Dedifferentiated amniotic fluid mesenchymal stem cell (primary cell): ENCODE data around the gene SPOCD1.

Experiments used
- DNase-seq: peaks from one replicate; pipeline ENCODE4 v3.0.0-alpha.2; 2016; ENCODE audit errors: extremely low spot score

Gene SPOCD1

GRCh38 chr1:31815752-31816500 lies at the start of gene SPOCD1:
Gene SPOCD1, minus strand, starts transcription at chr1:31816022. Its CDS starts 689 bp downstream, at chr1:31815333.
- DNase-seq: peak; percentile 70

- DNase-seq: no peak
Measured at GRCh38 chr1:31862071-31862470, 46.2 kb upstream of the SPOCD1 start.

- DNase-seq: no peak
Measured at GRCh38 chr1:31861346-31861745, 45.5 kb upstream of the SPOCD1 start.

GRCh38 chr1:31860581-31860980 lies 44.8 kb upstream of the SPOCD1 start:
- DNase-seq: no peak

- DNase-seq: no peak
Measured at GRCh38 chr1:31859719-31860118, 43.9 kb upstream of the SPOCD1 start.

DNA sequence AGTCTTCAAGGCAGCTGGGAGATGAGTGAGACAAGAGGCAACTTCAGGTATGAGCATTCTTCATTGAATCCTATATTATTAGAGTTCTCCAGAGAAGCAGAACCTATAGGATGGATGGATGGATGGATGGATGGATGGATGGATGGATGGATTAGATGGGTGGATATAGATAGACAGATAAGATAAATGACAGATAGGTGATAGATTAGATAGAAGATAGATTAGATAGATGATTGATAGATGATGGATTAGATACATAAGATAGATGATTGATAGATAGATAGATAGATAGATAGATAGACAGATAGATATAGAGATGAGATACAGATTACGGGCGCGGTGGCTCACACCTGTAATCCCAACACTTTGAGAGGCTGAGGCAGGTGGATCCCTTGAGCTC lies 43.2 kb upstream of the SPOCD1 start:
- DNase-seq: no peak

- DNase-seq: no peak
Measured at GRCh38 chr1:31857863-31858262, 42.0 kb upstream of the SPOCD1 start.

- DNase-seq: no peak
Measured at GRCh38 chr1:31856140-31856539, 40.3 kb upstream of the SPOCD1 start.

DNA sequence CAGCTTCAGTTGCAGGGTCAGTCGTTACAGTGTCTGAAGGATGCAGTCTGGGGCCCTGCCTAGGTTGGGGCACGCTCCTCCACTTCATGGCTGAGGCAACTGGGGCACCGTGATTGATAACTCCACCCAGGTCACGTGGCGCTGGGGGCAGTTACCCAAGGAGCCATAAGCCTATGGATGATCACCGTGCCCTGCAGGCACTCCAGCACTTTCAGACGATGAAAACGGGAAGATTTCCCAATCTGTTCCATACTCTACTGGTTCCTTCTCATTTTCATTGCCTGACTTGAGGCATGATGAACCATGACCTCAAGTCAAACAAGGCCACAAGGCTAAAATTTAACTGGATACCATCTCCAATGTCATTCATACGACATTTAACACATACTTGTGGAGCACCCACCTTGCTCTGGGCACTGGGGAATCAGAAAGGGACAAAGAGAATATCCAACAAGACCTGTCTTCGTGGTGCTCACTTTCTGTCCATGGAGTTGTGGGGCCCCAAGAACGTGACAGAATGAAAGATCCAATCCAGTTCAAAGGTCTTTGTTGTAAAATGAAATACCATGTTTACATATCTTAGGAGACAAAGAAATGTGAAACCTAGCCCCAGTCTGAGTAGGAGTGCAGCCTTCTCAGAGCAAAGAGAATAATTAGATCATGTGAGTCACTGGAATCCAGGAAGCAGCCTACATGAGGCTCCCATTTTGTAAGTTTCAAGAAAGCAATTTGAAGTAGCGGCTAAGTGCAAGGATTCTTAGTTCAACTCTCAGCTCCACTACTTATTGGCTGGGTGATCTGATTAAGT lies 39.4 kb upstream of the SPOCD1 start:
- peak; percentile 53 for DNase-seq

- no peak for DNase-seq
Measured at GRCh38 chr1:31849653-31850052, 33.8 kb upstream of the SPOCD1 start.

GRCh38 chr1:31848381-31848897 lies 32.6 kb upstream of the SPOCD1 start:
- DNase-seq: no peak

DNA sequence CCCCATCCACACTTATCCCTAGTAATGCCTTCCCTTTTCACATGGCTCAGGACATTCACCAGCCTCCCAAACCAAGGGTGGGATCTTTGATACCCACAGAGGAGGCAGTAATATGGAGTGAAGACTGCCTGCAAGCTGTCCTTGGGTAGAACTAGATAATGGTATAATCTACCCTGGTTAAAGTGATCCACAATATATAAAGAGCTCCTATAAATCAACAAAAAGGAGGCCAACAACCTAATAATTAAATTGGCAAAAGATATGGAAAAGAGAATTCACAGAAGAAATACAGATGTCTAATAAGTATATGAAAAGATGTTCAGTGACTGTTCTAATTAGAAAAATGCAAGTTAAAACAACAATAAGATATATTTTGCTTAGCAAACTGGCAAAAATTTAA lies 30.7 kb upstream of the SPOCD1 start:
- DNase-seq: no peak

DNA sequence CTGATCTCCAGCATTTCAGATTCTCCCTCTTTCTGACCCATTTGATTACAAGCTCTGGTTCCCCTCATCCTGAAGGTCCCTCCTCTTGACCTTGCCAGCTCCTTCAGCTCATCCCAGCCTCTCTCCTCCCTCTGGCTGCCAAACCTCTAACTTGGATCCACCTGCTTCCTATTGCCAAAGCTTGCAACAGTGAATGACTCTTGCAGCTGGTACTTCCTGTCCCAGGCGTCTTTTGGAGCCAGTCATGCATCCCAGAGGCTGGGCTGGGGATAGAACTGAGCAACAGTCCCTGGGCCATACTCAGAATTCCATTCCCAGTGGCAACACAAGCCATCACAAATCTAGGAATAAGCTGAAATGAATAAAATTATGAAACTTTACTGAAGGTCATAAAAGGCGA lies 27.7 kb upstream of the SPOCD1 start:
- DNase-seq: peak; percentile 66

DNA sequence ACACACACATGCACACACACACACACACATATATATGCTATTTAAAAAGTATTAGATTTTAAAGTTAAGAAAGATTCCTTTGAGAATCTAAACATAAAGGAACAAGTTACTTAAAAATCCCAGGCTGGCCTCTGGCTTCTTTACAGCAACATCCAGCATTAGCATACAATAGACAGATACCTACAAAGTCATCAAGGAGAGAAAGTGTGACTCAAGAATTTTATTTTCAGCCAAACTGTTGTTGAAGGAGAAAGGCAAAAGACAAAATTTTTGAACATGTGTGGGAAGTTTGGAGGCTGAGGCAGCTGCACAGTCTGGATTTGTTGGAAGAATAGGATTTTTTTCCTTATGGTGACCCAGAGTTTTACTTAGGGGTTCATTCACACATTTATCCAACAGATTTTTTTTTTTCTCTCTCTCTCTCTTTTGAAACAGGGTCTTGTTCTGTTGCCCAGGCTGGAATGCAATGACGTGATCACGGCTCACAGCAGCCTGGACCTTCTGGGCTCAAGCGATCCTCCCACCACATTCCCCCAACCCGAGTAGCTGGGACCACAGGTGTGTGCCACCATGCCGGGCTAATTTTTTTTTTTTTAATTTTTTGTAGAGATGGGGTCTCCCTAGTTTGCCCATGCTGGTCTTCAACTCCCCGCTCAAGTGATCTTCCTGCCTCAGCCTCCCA lies 24.0 kb upstream of the SPOCD1 start:
- DNase-seq: no peak

GRCh38 chr1:31837451-31838158 lies 21.8 kb upstream of the SPOCD1 start:
- no peak for DNase-seq

DNA sequence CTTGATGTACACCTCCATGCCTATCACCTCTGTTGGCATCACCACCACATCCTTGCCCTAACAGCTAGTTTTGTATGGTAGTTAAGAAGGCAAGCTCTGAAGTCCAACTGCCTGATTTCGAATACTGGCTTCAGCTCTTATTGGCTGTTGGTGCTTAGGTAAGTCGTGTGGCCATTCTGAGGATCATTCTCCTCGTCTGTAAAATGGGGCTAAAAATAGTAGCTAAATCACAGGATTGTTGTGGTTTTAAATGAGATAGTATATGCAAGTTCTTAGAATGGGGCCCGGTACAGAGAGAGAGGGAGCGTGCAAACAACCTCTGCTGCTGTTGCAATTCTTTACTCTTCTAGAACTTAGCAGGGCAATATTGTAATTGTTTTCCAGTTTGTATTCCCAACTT lies 20.8 kb upstream of the SPOCD1 start:
- DNase-seq: no peak

GRCh38 chr1:31835415-31835814 lies 19.6 kb upstream of the SPOCD1 start:
- no peak for DNase-seq

- no peak for DNase-seq
Measured at GRCh38 chr1:31834501-31834900, 18.7 kb upstream of the SPOCD1 start.

- no peak for DNase-seq
Measured at GRCh38 chr1:31831397-31832378, 15.9 kb upstream of the SPOCD1 start.

GRCh38 chr1:31830511-31830910 lies 14.7 kb upstream of the SPOCD1 start:
- no peak for DNase-seq

DNA sequence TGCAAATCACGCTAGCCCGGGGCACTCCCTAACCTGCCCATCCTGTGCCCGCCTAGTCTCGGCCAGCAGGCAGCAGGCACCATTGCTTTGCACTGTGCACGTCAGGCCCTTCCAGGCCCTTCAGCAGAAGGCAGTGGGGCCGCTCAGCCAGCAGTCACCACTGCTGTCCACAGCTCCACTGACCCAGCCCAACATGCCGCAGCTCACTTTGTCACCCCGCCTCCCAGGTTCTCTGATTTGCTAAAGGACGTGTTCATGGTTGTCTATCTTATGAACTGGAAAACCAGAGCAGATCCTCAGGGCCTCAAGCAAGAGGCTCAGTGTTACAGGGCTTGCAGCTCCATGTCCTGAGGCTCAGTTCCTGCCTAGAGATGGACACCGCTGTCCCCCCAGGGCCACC lies 14.2 kb upstream of the SPOCD1 start:
- no peak for DNase-seq
